PC-9 (cell line): Measurements from ENCODE around the gene ERVFRD-1. TPM values are rescaled to one million over a fixed set of nuclear protein-coding genes. Genes with fewer than 3 reads are reported as not detected.

Experiments used
- BruUV-seq: library from RNA; stranded (reverse); fragments of 400-500 nt; replicated peaks from 2 replicates; lab custom pipeline; 2021; lab: Mats Ljungman, UMichigan
- CTCF ChIA-PET: fragments of 300-600 bp; sonication (Branson Sonifier 250); formaldehyde crosslinking; loops from one replicate; lab custom pipeline; 2022; ENCODE audit warnings: antibody characterized with exemption; lab: Charles Lee
- POLR2A ChIA-PET: fragments of 300-600 bp; sonication (Branson Sonifier 250); formaldehyde crosslinking; loops from one replicate; lab custom pipeline; 2022; ENCODE audit warnings: antibody characterized with exemption; ENCODE audit not compliant: unreplicated experiment; lab: Charles Lee
- DNase-seq, 2 experiments: peaks; one replicate each; pipeline versions ENCODE4 v3.0.0 to v3.0.0-alpha.2; 2015 to 2022; ENCODE audit warnings: mixed read lengths in 1 of 2
- H2AFZ ChIP-seq: fragments of 200-600 bp; sonication (generic); 2 replicates; pipeline ENCODE4 v1.8.1; 2017; ENCODE audit warnings: antibody characterized with exemption
- H3F3A ChIP-seq: fragments of 200-600 bp; sonication (generic); 2 replicates; pipeline ENCODE4 v1.8.1; 2017; ENCODE audit warnings: antibody characterized with exemption, mild to moderate bottlenecking, low read depth; ENCODE audit not compliant: insufficient read depth
- H3K27ac ChIP-seq: fragments of 200-600 bp; sonication (generic); 2 replicates; pipeline ENCODE4 v1.6.1; 2016; ENCODE audit warnings: mixed run types
- H3K27me3 ChIP-seq: fragments of 200-600 bp; sonication (generic); 2 replicates; pipeline ENCODE4 v1.6.1; 2016; ENCODE audit warnings: low read depth, mixed run types; ENCODE audit not compliant: insufficient read depth
- H3K36me3 ChIP-seq: fragments of 200-600 bp; sonication (generic); 2 replicates; pipeline ENCODE4 v1.6.1; 2016; ENCODE audit warnings: low read depth, mixed run types
- H3K4me1 ChIP-seq: fragments of 200-600 bp; sonication (generic); replicated peaks from 2 replicates; pipeline ENCODE4 v1.6.1; 2016; ENCODE audit warnings: mixed run types; ENCODE audit not compliant: insufficient read depth
- H3K4me2 ChIP-seq: fragments of 200-600 bp; sonication (generic); 2 replicates; pipeline ENCODE4 v1.6.1; 2017; ENCODE audit warnings: mixed run types
- H3K4me3 ChIP-seq: fragments of 200-600 bp; sonication (generic); 2 replicates; pipeline ENCODE4 v1.6.1; 2016; ENCODE audit warnings: mixed run types
- H3K79me2 ChIP-seq: fragments of 200-600 bp; sonication (generic); 2 replicates; pipeline ENCODE4 v1.6.1; 2017; ENCODE audit warnings: low read depth, mixed run types
- H3K9me2 ChIP-seq: fragments of 200-600 bp; sonication (generic); 2 replicates; pipeline ENCODE4 v1.8.1; 2017; ENCODE audit warnings: mild to moderate bottlenecking; ENCODE audit not compliant: insufficient read depth
- H3K9me3 ChIP-seq: fragments of 200-600 bp; sonication (generic); 2 replicates; pipeline ENCODE4 v1.8.1; 2016; ENCODE audit warnings: low read depth; ENCODE audit not compliant: insufficient read depth
- H4K20me1 ChIP-seq: fragments of 200-600 bp; sonication (generic); 2 replicates; pipeline ENCODE4 v1.8.1; 2017; ENCODE audit not compliant: insufficient read depth
- EZH2 ChIP-seq: fragments of 200-600 bp; sonication (generic); IDR thresholded peaks from 2 replicates; pipeline ENCODE4 v1.8.0; 2017; ENCODE audit warnings: antibody characterized with exemption, low read depth
- intact Hi-C: fragments of 100-400 bp; cut with micrococcal nuclease; formaldehyde crosslinking; loops from one replicate; pipeline ENCODE4 v1.10.0; 2022; ENCODE audit not compliant: unreplicated experiment
- total RNA-seq: library from RNA; stranded (reverse); gene quantifications from 2 replicates; pipeline ENCODE4 v1.2.3, GENCODE V29; 2021
- TF ChIP-seq, protein P1 (sequence below): fragments of 200-600 bp; sonication (generic); conservative IDR thresholded peaks from 2 replicates; pipeline ENCODE4 v1.6.1; 2017; ENCODE audit warnings: mixed run types, antibody characterized with exemption, mild to moderate bottlenecking, moderate library complexity

ERVFRD-1 gene
- total RNA-seq, 1 experiment from 2014 or later = not detected

- H3K9me2 ChIP-seq = no peaks in the 10 kb centered on the region
- no peaks in the 10 kb centered on the region for H3F3A ChIP-seq
- no peak overlapping the region for H3K27ac ChIP-seq
- H3K4me2 ChIP-seq = no peak overlapping the region
- no peak for TF ChIP-seq EZH2
- TF ChIP-seq, protein P1, sequence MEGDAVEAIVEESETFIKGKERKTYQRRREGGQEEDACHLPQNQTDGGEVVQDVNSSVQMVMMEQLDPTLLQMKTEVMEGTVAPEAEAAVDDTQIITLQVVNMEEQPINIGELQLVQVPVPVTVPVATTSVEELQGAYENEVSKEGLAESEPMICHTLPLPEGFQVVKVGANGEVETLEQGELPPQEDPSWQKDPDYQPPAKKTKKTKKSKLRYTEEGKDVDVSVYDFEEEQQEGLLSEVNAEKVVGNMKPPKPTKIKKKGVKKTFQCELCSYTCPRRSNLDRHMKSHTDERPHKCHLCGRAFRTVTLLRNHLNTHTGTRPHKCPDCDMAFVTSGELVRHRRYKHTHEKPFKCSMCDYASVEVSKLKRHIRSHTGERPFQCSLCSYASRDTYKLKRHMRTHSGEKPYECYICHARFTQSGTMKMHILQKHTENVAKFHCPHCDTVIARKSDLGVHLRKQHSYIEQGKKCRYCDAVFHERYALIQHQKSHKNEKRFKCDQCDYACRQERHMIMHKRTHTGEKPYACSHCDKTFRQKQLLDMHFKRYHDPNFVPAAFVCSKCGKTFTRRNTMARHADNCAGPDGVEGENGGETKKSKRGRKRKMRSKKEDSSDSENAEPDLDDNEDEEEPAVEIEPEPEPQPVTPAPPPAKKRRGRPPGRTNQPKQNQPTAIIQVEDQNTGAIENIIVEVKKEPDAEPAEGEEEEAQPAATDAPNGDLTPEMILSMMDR = no peak
- peak; percentile 42 to 53 for DNase-seq
- H3K27me3 ChIP-seq = no peaks in the 10 kb centered on the region
- H4K20me1 ChIP-seq = no peaks in the 10 kb centered on the region
- peaks cover 8% of the 10 kb centered on the region; the same call in 1 of the 2 replicates for H3K36me3 ChIP-seq
- intact Hi-C loops = no loop called here
- BruUV-seq = TSS peak; percentile 13
- no peaks in the 10 kb centered on the region for H3K79me2 ChIP-seq
- 0 out of 2 replicates have a peak, but pooled peaks cover 6% of the 10 kb centered on the region for H3K4me1 ChIP-seq
- no peak overlapping the region for H3K4me3 ChIP-seq
- CTCF ChIA-PET = interaction anchor here (1.2 kb wide), 1 partner anchor 44 kb away, joined by 3 read pairs; no protein-coding TSS in a partner anchor
- POLR2A ChIA-PET = interaction anchor here (0.6 kb wide), 1 partner anchor 909 kb away, joined by 4 read pairs; no protein-coding TSS in a partner anchor
- no peaks in the 10 kb centered on the region for H3K9me3 ChIP-seq
- H2AFZ ChIP-seq = no peak overlapping the region
These were observed 27.8 kb upstream of the ERVFRD-1 start for GRCh38 chr6:11139051-11139960.

DNA sequence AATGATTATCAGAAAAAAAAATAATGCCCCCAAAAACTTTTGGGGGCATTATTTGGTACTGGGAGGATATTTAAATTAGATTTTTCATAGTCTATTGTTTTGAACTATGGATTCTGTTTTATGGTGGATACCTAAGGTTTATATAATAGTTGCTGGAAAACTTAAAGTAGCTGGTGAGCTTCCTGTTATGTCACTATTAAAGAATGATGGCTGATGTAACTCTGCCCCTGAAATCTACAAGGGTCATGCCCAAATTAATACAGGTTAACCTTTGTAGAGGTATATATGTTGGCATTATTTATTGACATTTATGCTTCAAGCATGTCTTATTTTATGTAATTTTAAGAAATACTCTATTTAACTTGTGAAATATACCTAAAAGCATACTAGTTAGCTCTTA, 25.3 kb upstream of the ERVFRD-1 start:
- Histone ChIP-seq H3K4me1 (0 out of 2 replicates have a peak, but pooled peaks cover 6% of the 10 kb centered on the region), H3K9me3 (no peaks in the 10 kb centered on the region), H3K79me2 (no peaks in the 10 kb centered on the region), H3K4me3 (no peak overlapping the region), H3K4me2 (no peak overlapping the region), H4K20me1 (no peaks in the 10 kb centered on the region), H3F3A (no peaks in the 10 kb centered on the region), H3K9me2 (no peaks in the 10 kb centered on the region), H3K27me3 (no peaks in the 10 kb centered on the region), H3K36me3 (peaks cover 8% of the 10 kb centered on the region; the same call in 1 of the 2 replicates), H3K27ac (no peak overlapping the region), H2AFZ (no peak overlapping the region)
- no peak for DNase-seq
- intact Hi-C loops = no loop called here
- ChIA-PET POLR2A (no interaction called here), CTCF (interaction anchor here (1.2 kb wide), 1 partner anchor 13 kb away, joined by 5 read pairs; no protein-coding TSS in a partner anchor)
- BruUV-seq = no TSS peak
- no peak for TF ChIP-seq EZH2
- TF ChIP-seq, protein P1 = no peak

GRCh38 chr6:11133281-11133680, 21.8 kb upstream of the ERVFRD-1 start:
- Histone ChIP-seq H3K4me1 (no peaks in the 10 kb centered on the region), H4K20me1 (no peaks in the 10 kb centered on the region), H3K79me2 (peaks cover 8% of the 10 kb centered on the region), H3K9me2 (no peaks in the 10 kb centered on the region), H3K27me3 (no peaks in the 10 kb centered on the region), H3K27ac (no peak overlapping the region), H3K4me3 (no peak overlapping the region), H2AFZ (no peak overlapping the region), H3K4me2 (no peak overlapping the region), H3F3A (no peaks in the 10 kb centered on the region), H3K36me3 (peaks cover 8% of the 10 kb centered on the region; the same call in 1 of the 2 replicates), H3K9me3 (no peaks in the 10 kb centered on the region)
- DNase-seq = no peak
- intact Hi-C loops = no loop called here
- CTCF ChIA-PET = no interaction called here
- BruUV-seq = no TSS peak
- no peak for TF ChIP-seq EZH2
- TF ChIP-seq, protein P1 = no peak
- POLR2A ChIA-PET = no interaction called here
